ENCODE results near the gene GLB1L2.

The GLB1L2 gene

GRCh38 chr11:134385171-134385570 lies 53.4 kb downstream of the GLB1L2 start:
- no peak for DNase-seq
- H3K18ac ChIP-seq (ENCODE audit: low read length): no peak overlapping the region
- H3K36me3 ChIP-seq (ENCODE audit: control insufficient read depth, insufficient read depth, low read length): peaks cover 2% of the 10 kb centered on the region
- no peak overlapping the region for H3K23ac ChIP-seq (ENCODE audit: low read length)
- no peak overlapping the region for H3K4me3 ChIP-seq (ENCODE audit: low read length)
- no peak overlapping the region for H2AK5ac ChIP-seq (ENCODE audit: low read length)
- H3K27ac ChIP-seq (ENCODE audit: low read depth, low read length): no peak overlapping the region
- H3K4me1 ChIP-seq (ENCODE audit: control insufficient read depth, low read depth, low read length): no peaks in the 10 kb centered on the region
- no peak overlapping the region for H3K9ac ChIP-seq (ENCODE audit: low read length)
- no peak overlapping the region for H2BK120ac ChIP-seq (ENCODE audit: low read depth, low read length)
- no peaks in the 10 kb centered on the region for H3K27me3 ChIP-seq (ENCODE audit: insufficient read depth, low read length, poor library complexity)
- no peak overlapping the region for H3K4ac ChIP-seq (ENCODE audit: low read depth, low read length)
- no peak overlapping the region for H2BK5ac ChIP-seq (ENCODE audit: low read length)
- no CpG with 5 or more reads among the region's 15 CpGs for WGBS (ENCODE audit: extremely low coverage, insufficient coverage, low lambda C conversion rate)
- H4K5ac ChIP-seq (ENCODE audit: low read length): no peak overlapping the region
- no peak overlapping the region for H3K4me2 ChIP-seq (ENCODE audit: low read length)
- no peaks in the 10 kb centered on the region for H3K79me2 ChIP-seq (ENCODE audit: control insufficient read depth, insufficient read depth, low read length)
- no peak overlapping the region for H2BK15ac ChIP-seq (replicated peaks; ENCODE audit: low read depth)
- no peak overlapping the region for H4K8ac ChIP-seq (ENCODE audit: low read depth, low read length)
- no peaks in the 10 kb centered on the region for H3K79me1 ChIP-seq (ENCODE audit: low read length)
- H3K56ac ChIP-seq (ENCODE audit: low read length): no peak overlapping the region

GRCh38 chr11:134385774-134386565 lies 54.2 kb downstream of the GLB1L2 start:
- Histone ChIP-seq H3K27me3 (ENCODE audit: insufficient read depth, low read length, poor library complexity) (no peaks in the 10 kb centered on the region), H2BK5ac (ENCODE audit: low read length) (no peak overlapping the region), H3K79me2 (ENCODE audit: control insufficient read depth, insufficient read depth, low read length) (no peaks in the 10 kb centered on the region), H3K56ac (ENCODE audit: low read length) (no peak overlapping the region), H3K9ac (ENCODE audit: low read length) (no peak overlapping the region), H2BK120ac (ENCODE audit: low read depth, low read length) (no peak overlapping the region), H3K23ac (ENCODE audit: low read length) (no peak overlapping the region), H3K4me2 (ENCODE audit: low read length) (no peak overlapping the region), H3K4me3 (ENCODE audit: low read length) (no peak overlapping the region), H3K36me3 (ENCODE audit: control insufficient read depth, insufficient read depth, low read length) (peaks cover 2% of the 10 kb centered on the region), H2BK15ac (replicated peaks; ENCODE audit: low read depth) (no peak overlapping the region), H3K4me1 (ENCODE audit: control insufficient read depth, low read depth, low read length) (no peaks in the 10 kb centered on the region), H3K79me1 (ENCODE audit: low read length) (no peaks in the 10 kb centered on the region), H4K8ac (ENCODE audit: low read depth, low read length) (no peak overlapping the region), H3K27ac (ENCODE audit: low read depth, low read length) (no peak overlapping the region), H2AK5ac (ENCODE audit: low read length) (no peak overlapping the region), H4K5ac (ENCODE audit: low read length) (no peak overlapping the region), H3K18ac (ENCODE audit: low read length) (no peak overlapping the region), H3K4ac (ENCODE audit: low read depth, low read length) (no peak overlapping the region)
- WGBS (ENCODE audit: extremely low coverage, insufficient coverage, low lambda C conversion rate): no CpG with 5 or more reads among the region's 20 CpGs
- no peak for DNase-seq

- no peak overlapping the region for H3K18ac ChIP-seq (ENCODE audit: low read length)
- DNase-seq: no peak
- no peak overlapping the region for H3K9ac ChIP-seq (ENCODE audit: low read length)
- H4K8ac ChIP-seq (ENCODE audit: low read depth, low read length): no peak overlapping the region
- H4K5ac ChIP-seq (ENCODE audit: low read length): no peak overlapping the region
- H3K27ac ChIP-seq (ENCODE audit: low read depth, low read length): no peak overlapping the region
- no peak overlapping the region for H2AK5ac ChIP-seq (ENCODE audit: low read length)
- H3K36me3 ChIP-seq (ENCODE audit: control insufficient read depth, insufficient read depth, low read length): peaks cover 2% of the 10 kb centered on the region
- no CpG with 5 or more reads among the region's 6 CpGs for WGBS (ENCODE audit: extremely low coverage, insufficient coverage, low lambda C conversion rate)
- no peaks in the 10 kb centered on the region for H3K4me1 ChIP-seq (ENCODE audit: control insufficient read depth, low read depth, low read length)
- no peaks in the 10 kb centered on the region for H3K79me1 ChIP-seq (ENCODE audit: low read length)
- H2BK5ac ChIP-seq (ENCODE audit: low read length): no peak overlapping the region
- H3K56ac ChIP-seq (ENCODE audit: low read length): no peak overlapping the region
- no peak overlapping the region for H3K4ac ChIP-seq (ENCODE audit: low read depth, low read length)
- H3K23ac ChIP-seq (ENCODE audit: low read length): no peak overlapping the region
- H3K4me2 ChIP-seq (ENCODE audit: low read length): no peak overlapping the region
- H3K79me2 ChIP-seq (ENCODE audit: control insufficient read depth, insufficient read depth, low read length): no peaks in the 10 kb centered on the region
- no peaks in the 10 kb centered on the region for H3K27me3 ChIP-seq (ENCODE audit: insufficient read depth, low read length, poor library complexity)
- H2BK15ac ChIP-seq (replicated peaks; ENCODE audit: low read depth): no peak overlapping the region
- H2BK120ac ChIP-seq (ENCODE audit: low read depth, low read length): no peak overlapping the region
- H3K4me3 ChIP-seq (ENCODE audit: low read length): no peak overlapping the region
Measured at GRCh38 chr11:134386945-134387344, 55.2 kb downstream of the GLB1L2 start.

- H3K36me3 ChIP-seq (ENCODE audit: control insufficient read depth, insufficient read depth, low read length): no peaks in the 10 kb centered on the region
- H4K8ac ChIP-seq (ENCODE audit: low read depth, low read length): no peak overlapping the region
- no CpG with 5 or more reads among the region's 21 CpGs for WGBS (ENCODE audit: extremely low coverage, insufficient coverage, low lambda C conversion rate)
- H3K4me2 ChIP-seq (ENCODE audit: low read length): no peak overlapping the region
- no peak overlapping the region for H3K4ac ChIP-seq (ENCODE audit: low read depth, low read length)
- H3K79me1 ChIP-seq (ENCODE audit: low read length): no peaks in the 10 kb centered on the region
- H2BK15ac ChIP-seq (replicated peaks; ENCODE audit: low read depth): no peak overlapping the region
- H3K79me2 ChIP-seq (ENCODE audit: control insufficient read depth, insufficient read depth, low read length): no peaks in the 10 kb centered on the region
- no peak overlapping the region for H2BK5ac ChIP-seq (ENCODE audit: low read length)
- no peaks in the 10 kb centered on the region for H3K4me1 ChIP-seq (ENCODE audit: control insufficient read depth, low read depth, low read length)
- no peak overlapping the region for H3K56ac ChIP-seq (ENCODE audit: low read length)
- DNase-seq: no peak
- no peak overlapping the region for H3K4me3 ChIP-seq (ENCODE audit: low read length)
- H3K18ac ChIP-seq (ENCODE audit: low read length): no peak overlapping the region
- H3K27me3 ChIP-seq (ENCODE audit: insufficient read depth, low read length, poor library complexity): no peaks in the 10 kb centered on the region
- no peak overlapping the region for H3K9ac ChIP-seq (ENCODE audit: low read length)
- H4K5ac ChIP-seq (ENCODE audit: low read length): no peak overlapping the region
- H2BK120ac ChIP-seq (ENCODE audit: low read depth, low read length): no peak overlapping the region
- H3K27ac ChIP-seq (ENCODE audit: low read depth, low read length): no peak overlapping the region
- no peak overlapping the region for H2AK5ac ChIP-seq (ENCODE audit: low read length)
- no peak overlapping the region for H3K23ac ChIP-seq (ENCODE audit: low read length)
Measured at GRCh38 chr11:134387501-134387900, 55.7 kb downstream of the GLB1L2 start.

GRCh38 chr11:134388590-134388989 lies 56.8 kb downstream of the GLB1L2 start:
- Histone ChIP-seq H2BK15ac (replicated peaks; ENCODE audit: low read depth) (no peak overlapping the region), H3K18ac (ENCODE audit: low read length) (no peak overlapping the region), H3K4me2 (ENCODE audit: low read length) (no peak overlapping the region), H4K5ac (ENCODE audit: low read length) (no peak overlapping the region), H2BK120ac (ENCODE audit: low read depth, low read length) (no peak overlapping the region), H3K56ac (ENCODE audit: low read length) (no peak overlapping the region), H4K8ac (ENCODE audit: low read depth, low read length) (no peak overlapping the region), H3K4me1 (ENCODE audit: control insufficient read depth, low read depth, low read length) (no peaks in the 10 kb centered on the region), H3K27ac (ENCODE audit: low read depth, low read length) (no peak overlapping the region), H3K9ac (ENCODE audit: low read length) (no peak overlapping the region), H2BK5ac (ENCODE audit: low read length) (no peak overlapping the region), H3K23ac (ENCODE audit: low read length) (no peak overlapping the region), H3K79me1 (ENCODE audit: low read length) (no peaks in the 10 kb centered on the region), H3K4ac (ENCODE audit: low read depth, low read length) (no peak overlapping the region), H2AK5ac (ENCODE audit: low read length) (no peak overlapping the region), H3K4me3 (ENCODE audit: low read length) (no peak overlapping the region), H3K36me3 (ENCODE audit: control insufficient read depth, insufficient read depth, low read length) (no peaks in the 10 kb centered on the region), H3K79me2 (ENCODE audit: control insufficient read depth, insufficient read depth, low read length) (no peaks in the 10 kb centered on the region), H3K27me3 (ENCODE audit: insufficient read depth, low read length, poor library complexity) (no peaks in the 10 kb centered on the region)
- WGBS (ENCODE audit: extremely low coverage, insufficient coverage, low lambda C conversion rate): no CpG with 5 or more reads among the region's 4 CpGs
- DNase-seq: no peak
